Measurements from ENCODE around the gene KDM4B.
A peak's percentile ranks its signal among the peaks of the same experiment; 100 is the strongest.

The KDM4B gene

DNA sequence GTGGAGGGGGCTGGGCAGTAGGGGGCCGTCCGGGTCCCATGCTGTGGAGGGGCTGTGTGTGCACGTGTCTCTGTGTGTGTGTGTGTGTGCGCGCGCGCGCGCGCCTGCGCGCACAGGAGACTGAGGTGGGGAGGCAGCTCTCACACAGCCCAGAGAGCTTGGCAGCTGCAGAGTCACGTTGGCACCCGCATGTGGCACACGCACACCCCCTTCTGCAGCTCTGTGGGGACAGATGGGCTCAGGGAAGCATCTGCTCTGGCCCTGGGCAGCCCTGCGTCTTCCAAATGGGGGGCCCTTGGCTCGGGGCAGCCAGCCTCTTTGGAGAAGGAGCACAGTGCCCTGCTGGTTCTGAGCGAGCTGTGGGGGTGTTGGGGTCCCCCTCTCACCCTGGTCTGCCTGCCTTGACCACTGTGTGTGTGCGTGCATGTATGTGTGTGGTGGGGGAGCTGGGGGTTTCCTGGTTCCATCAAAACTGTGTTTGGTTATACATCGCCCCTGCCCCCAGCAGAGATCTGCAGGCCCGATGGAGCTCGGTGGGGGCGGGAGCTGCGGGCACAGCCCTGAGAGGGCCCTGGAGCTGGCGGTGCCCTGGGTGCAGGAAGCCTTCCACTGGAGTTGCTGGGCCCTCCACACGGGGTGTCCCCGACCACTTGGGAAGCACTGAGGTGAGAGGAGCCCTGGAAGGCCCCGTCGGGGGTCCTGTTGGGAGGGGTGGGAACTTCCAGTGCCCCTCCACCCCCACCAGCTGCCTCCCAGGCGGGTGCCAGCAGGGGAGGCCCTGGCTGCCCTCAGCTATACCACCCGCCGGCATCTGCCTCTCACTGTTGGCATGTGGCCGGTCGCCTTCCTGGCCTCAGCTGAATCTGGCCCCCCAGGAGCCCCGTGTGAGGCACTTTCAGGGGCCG is 67.1 kb downstream of the KDM4B start:
- TF ChIP-seq L3MBTL2 (conservative IDR thresholded peaks at IDR 0.05), result no peak
- TF ChIP-seq SUZ12 (IDR thresholded peaks at IDR 0.05), result no peak
- TF ChIP-seq ZNF384 (IDR thresholded peaks at IDR 0.05), result no peak
- TF ChIP-seq CTBP1 (IDR thresholded peaks at IDR 0.05; ENCODE audit: borderline replicate concordance), result no peak
- no peak for TF ChIP-seq BHLHE40 (IDR thresholded peaks at IDR 0.05; ENCODE audit: borderline replicate concordance)
- TF ChIP-seq TARDBP (IDR thresholded peaks at IDR 0.05), result no peak
- no peak for TF ChIP-seq FOXA1 (IDR thresholded peaks at IDR 0.05)
- POLR2A ChIA-PET, result no interaction called here
- no peak for DNase-seq (ENCODE audit: extremely low spot score)
- CTCF ChIA-PET, result interaction anchor here (1.2 kb wide), 1 partner anchor 11 kb away, joined by 3 read pairs; no protein-coding TSS in a partner anchor

DNA sequence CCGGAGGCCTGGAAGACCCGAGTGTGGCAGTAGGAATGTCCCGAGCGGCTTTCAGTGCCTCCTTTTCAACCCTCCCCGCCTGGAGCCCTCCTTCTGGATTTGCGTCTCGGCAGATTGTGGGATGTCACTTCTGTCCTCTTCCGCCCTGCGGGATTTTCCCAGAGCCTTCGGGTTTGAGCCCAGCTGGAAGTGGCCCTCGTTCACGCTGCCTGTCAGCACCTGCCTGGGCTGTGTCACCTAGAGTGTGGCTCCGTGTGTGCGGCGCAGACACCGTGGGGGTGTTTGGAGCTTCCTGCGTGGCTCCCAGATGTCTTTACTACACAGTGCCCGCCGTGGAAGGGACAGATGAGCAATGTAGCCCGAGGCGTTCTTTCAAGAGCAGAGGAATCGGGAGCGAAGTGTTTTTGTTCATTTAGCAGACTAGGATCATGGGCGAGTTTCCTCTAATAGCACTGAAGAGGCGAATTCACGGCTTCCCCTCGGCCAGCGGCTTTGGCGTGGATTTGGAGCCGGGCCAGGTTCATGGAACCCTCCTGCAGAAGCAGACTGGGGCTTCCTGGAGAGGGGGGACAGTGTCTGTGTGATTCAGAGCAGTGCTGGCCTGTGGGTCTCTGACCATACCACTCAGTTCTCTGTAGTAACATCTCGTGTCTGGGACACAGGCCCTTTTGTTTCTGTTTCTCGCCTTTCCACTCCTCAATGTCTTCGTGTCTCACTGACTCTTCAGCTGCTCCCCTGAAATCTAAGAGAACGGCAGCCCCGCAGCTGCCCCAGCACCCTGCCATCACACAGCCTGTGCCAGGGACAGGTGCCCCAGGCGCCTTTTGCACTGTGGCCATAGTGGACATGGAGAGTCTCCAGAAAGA is 68.0 kb downstream of the KDM4B start:
- ChIA-PET POLR2A (no interaction called here), CTCF (interaction anchor here (1.2 kb wide), 1 partner anchor 10 kb away, joined by 3 read pairs; no protein-coding TSS in a partner anchor)
- no peak for DNase-seq (ENCODE audit: extremely low spot score)
- TF ChIP-seq ELF4 (IDR thresholded peaks at IDR 0.05) (no peak), FOXK2 (IDR thresholded peaks at IDR 0.05) (no peak), HDGF (IDR thresholded peaks at IDR 0.05; ENCODE audit: borderline replicate concordance) (no peak), ARNT (IDR thresholded peaks at IDR 0.05) (no peak), CTBP1 (IDR thresholded peaks at IDR 0.05; ENCODE audit: borderline replicate concordance) (no peak), L3MBTL2 (conservative IDR thresholded peaks at IDR 0.05) (no peak), FOXA1 (IDR thresholded peaks at IDR 0.05) (no peak), LEF1 (IDR thresholded peaks at IDR 0.05; ENCODE audit: borderline replicate concordance) (no peak), ZNF384 (IDR thresholded peaks at IDR 0.05) (no peak), BHLHE40 (IDR thresholded peaks at IDR 0.05; ENCODE audit: borderline replicate concordance) (no peak), FOXM1 (IDR thresholded peaks at IDR 0.05; ENCODE audit: borderline replicate concordance) (no peak), SP1 (IDR thresholded peaks at IDR 0.05) (no peak), SUZ12 (IDR thresholded peaks at IDR 0.05) (no peak), TARDBP (IDR thresholded peaks at IDR 0.05) (no peak), NFRKB (IDR thresholded peaks at IDR 0.05) (no peak)
- TF ChIP-seq, protein P1, sequence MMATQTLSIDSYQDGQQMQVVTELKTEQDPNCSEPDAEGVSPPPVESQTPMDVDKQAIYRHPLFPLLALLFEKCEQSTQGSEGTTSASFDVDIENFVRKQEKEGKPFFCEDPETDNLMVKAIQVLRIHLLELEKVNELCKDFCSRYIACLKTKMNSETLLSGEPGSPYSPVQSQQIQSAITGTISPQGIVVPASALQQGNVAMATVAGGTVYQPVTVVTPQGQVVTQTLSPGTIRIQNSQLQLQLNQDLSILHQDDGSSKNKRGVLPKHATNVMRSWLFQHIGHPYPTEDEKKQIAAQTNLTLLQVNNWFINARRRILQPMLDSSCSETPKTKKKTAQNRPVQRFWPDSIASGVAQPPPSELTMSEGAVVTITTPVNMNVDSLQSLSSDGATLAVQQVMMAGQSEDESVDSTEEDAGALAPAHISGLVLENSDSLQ (IDR thresholded peaks at IDR 0.05), result no peak

DNA sequence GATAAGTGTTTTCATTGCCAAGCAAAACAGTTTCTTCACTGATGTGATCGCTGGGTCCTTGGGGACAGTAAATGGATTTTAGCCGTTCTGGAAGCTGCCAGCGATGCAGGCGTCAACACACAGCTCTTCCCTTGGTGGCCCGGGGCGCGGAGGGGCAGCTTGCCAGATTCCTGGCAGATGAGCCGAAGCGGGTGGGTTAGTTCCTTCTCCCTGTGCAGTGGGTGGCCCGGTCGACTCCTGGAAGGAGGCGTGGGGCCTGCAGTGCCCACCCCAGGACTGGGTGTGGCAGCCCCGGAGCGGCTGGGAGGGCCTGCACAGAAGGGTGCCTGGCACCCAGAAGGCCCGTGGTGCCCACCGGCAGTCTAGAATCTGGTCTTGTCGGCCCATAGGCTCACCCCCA is 69.0 kb downstream of the KDM4B start:
- ChIA-PET CTCF (no interaction called here), POLR2A (no interaction called here)
- no peak for TF ChIP-seq LEF1 (IDR thresholded peaks at IDR 0.05; ENCODE audit: borderline replicate concordance)
- TF ChIP-seq FOXK2 (IDR thresholded peaks at IDR 0.05), result no peak
- TF ChIP-seq SP1 (IDR thresholded peaks at IDR 0.05), result no peak
- no peak for TF ChIP-seq L3MBTL2 (conservative IDR thresholded peaks at IDR 0.05)
- no peak for TF ChIP-seq NFRKB (IDR thresholded peaks at IDR 0.05)
- TF ChIP-seq TARDBP (IDR thresholded peaks at IDR 0.05), result no peak
- no peak for TF ChIP-seq SUZ12 (IDR thresholded peaks at IDR 0.05)
- no peak for TF ChIP-seq HDGF (IDR thresholded peaks at IDR 0.05; ENCODE audit: borderline replicate concordance)
- TF ChIP-seq, protein P1 (IDR thresholded peaks at IDR 0.05), result no peak
- no peak for TF ChIP-seq ELF4 (IDR thresholded peaks at IDR 0.05)
- TF ChIP-seq ARNT (IDR thresholded peaks at IDR 0.05), result no peak
- TF ChIP-seq CTBP1 (IDR thresholded peaks at IDR 0.05; ENCODE audit: borderline replicate concordance), result no peak
- no peak for TF ChIP-seq ZNF384 (IDR thresholded peaks at IDR 0.05)
- no peak for DNase-seq (ENCODE audit: extremely low spot score)

DNA sequence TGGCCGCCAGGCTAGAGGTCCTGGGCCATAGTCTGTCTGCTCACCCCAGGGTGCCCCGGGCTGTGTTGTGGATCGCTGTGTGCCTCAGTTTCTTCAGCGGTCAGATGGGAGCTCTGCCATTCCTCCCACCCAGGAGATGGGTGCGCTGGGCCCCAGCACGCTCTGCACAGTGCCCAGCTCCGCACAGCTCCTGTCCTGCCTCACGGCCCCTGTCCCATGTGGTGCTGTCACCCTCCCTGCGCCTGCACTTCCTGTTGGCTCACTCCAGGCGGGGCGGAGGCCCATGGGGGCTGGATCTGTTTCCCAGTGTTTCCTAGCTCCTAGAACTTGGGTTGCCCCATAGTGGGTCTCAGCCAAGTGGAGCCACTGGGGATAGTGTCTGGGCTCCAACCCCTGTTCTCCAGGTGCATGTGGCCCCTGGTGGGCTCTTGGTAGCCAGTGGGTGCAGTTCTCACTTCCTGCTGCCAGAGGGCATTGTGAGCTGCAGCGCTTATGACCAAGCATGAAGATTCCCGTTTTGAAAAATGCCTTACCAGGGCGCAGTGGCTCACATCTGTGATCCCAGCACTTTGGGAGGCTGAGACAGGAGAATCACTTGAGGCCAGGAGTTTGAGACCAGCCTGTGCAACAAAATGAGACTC is 69.8 kb downstream of the KDM4B start:
- TF ChIP-seq FOXM1 (IDR thresholded peaks at IDR 0.05; ENCODE audit: borderline replicate concordance), result no peak
- no peak for TF ChIP-seq SUZ12 (IDR thresholded peaks at IDR 0.05)
- no peak for TF ChIP-seq NFRKB (IDR thresholded peaks at IDR 0.05)
- TF ChIP-seq, protein P1 (IDR thresholded peaks at IDR 0.05), result no peak
- TF ChIP-seq HDGF (IDR thresholded peaks at IDR 0.05; ENCODE audit: borderline replicate concordance), result no peak
- no peak for TF ChIP-seq TARDBP (IDR thresholded peaks at IDR 0.05)
- TF ChIP-seq FOXA1 (IDR thresholded peaks at IDR 0.05), result no peak
- no peak for TF ChIP-seq ELF4 (IDR thresholded peaks at IDR 0.05)
- TF ChIP-seq ZNF384 (IDR thresholded peaks at IDR 0.05), result no peak
- TF ChIP-seq ARNT (IDR thresholded peaks at IDR 0.05), result no peak
- TF ChIP-seq FOXK2 (IDR thresholded peaks at IDR 0.05), result no peak
- TF ChIP-seq L3MBTL2 (conservative IDR thresholded peaks at IDR 0.05), result no peak
- no peak for TF ChIP-seq LEF1 (IDR thresholded peaks at IDR 0.05; ENCODE audit: borderline replicate concordance)
- no peak for TF ChIP-seq CTBP1 (IDR thresholded peaks at IDR 0.05; ENCODE audit: borderline replicate concordance)
- no peak for TF ChIP-seq BHLHE40 (IDR thresholded peaks at IDR 0.05; ENCODE audit: borderline replicate concordance)
- no peak for TF ChIP-seq SP1 (IDR thresholded peaks at IDR 0.05)
- POLR2A ChIA-PET, result no interaction called here
- CTCF ChIA-PET, result interaction anchor here (1.0 kb wide), 1 partner anchor 18 kb away, joined by 3 read pairs; no protein-coding TSS in a partner anchor
- peak; percentile 59 for DNase-seq (ENCODE audit: extremely low spot score)
